Erythroblast (primary cell): ENCODE measurements around the gene CPN2.

Source experiments
- GATA1 ChIP-seq: IDR thresholded peaks from 2 replicates; pipeline ENCODE4 v1.6.1; 2011; ENCODE audit warnings: low read depth, mild to moderate bottlenecking, control low read depth, low read length, moderate library complexity
- POLR2A ChIP-seq: IDR thresholded peaks from 2 replicates; pipeline ENCODE4 v1.6.1; 2011; ENCODE audit warnings: mild to moderate bottlenecking, low read length

DNA sequence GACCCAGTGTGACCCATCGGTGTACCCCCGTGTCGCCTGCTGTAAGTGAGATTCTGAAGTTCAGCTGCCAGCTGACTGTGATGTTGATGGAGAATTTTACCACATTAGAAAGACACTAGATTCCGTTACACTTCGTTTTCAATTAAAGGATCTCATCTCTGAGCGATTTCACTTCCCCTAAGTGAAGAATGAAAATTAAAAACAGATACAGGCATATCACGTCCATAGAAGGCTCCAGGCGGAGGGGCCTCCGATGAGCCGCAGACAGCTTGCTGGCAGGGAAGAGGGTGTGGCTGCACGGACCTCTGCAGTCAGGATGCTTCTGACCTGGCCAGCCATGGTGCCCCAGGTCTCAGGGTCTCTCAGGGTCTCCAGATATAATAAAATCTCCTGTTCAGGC, 6.6 kb upstream of the CPN2 start:
- TF ChIP-seq POLR2A = no peak
- TF ChIP-seq GATA1 = no peak
